LNCaP clone FGC (cell line): ENCODE results near the gene HAP1.

Experiments used
- DNase-seq: peaks from one replicate; pipeline ENCODE4 v3.0.0-alpha.2; 2011; ENCODE audit warnings: low read depth
- H3K4me3 ChIP-seq: 2 replicates; pipeline ENCODE4 v1.5.1; 2011; ENCODE audit warnings: mild to moderate bottlenecking, low read depth, low read length, control low read depth
- CTCF ChIP-seq: IDR thresholded peaks from 2 replicates; pipeline ENCODE4 v1.5.1; 2012; ENCODE audit warnings: mild to moderate bottlenecking; ENCODE audit not compliant: control insufficient read depth, insufficient read depth; ENCODE audit errors: extremely low read depth

The HAP1 gene

DNA sequence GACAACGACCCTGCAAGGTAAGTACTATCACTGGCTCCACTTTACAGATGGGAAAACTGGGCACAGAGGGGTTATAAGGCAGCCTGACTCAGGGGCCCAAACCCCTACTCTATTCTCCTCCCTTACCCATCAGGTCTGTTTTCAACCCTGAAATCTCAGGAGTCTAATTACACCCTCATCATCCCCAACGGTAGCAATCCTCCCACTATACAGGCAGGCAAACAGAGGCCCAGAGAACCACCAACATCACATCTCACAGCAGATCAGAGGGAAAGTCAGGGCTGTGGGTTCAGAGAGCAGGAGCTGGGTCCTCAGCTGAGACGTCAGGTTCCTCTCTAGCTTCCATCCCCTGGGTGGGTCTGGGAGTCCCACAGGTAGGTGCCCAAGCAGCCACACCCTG is 35.5 kb upstream of the HAP1 start:
- TF ChIP-seq CTCF = no peak
- H3K4me3 ChIP-seq = no peak overlapping the region
- no peak for DNase-seq

DNA sequence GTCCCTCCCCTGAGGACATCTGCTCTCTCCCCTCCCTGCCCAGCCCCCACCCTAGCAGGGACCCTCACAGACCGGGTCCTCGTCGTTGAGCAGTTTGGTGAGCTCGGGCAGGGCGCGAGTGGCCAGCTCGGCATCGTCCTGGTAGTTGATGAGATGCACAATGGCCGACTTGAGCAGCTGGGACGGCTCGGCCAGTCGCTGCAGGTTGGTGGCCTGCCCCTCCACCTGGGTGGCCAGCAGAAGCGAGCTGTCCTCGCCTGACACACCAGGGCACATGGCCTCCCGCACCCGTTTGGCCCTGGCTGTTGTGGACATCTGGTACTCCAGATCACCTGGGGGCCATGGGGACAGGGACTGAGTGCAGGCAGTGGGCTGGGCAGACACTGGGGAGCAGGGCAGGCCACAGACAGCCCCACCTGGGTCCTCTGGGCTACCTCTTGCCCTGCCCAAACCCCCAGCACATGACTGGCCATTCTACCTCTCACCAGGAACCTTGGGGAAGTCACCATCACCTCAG is 35.0 kb upstream of the HAP1 start:
- DNase-seq = no peak
- H3K4me3 ChIP-seq = no peak overlapping the region
- no peak for TF ChIP-seq CTCF

GRCh38 chr17:41768682-41769288 is 34.3 kb upstream of the HAP1 start:
- TF ChIP-seq CTCF = no peak
- H3K4me3 ChIP-seq = no peak overlapping the region
- no peak for DNase-seq

- no peak overlapping the region for H3K4me3 ChIP-seq
- TF ChIP-seq CTCF = no peak
- DNase-seq = no peak
Measured at GRCh38 chr17:41767324-41768042, 33.0 kb upstream of the HAP1 start.

DNA sequence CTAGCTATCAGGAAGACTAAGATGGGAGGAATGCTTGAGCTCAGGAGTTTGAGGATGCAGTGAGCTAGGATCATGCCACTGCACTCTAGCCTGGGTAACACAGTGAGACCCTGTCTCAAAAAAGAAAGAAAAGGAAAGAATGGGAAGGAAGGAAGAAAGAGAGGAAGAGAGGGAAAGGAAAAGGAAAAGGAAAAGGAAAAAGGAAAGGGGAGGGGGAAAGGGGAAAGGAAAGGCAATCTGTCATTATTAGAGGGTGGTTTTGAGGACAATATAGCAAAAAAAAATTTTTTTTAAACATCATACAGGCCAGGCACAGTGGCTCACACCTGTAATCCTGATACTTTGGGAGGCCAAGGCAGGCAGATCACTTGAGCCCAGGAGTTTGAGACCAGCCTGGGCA is 31.7 kb upstream of the HAP1 start:
- TF ChIP-seq CTCF = no peak
- DNase-seq = no peak
- H3K4me3 ChIP-seq = no peak overlapping the region

GRCh38 chr17:41763327-41763726 is 28.9 kb upstream of the HAP1 start:
- H3K4me3 ChIP-seq = no peak overlapping the region
- DNase-seq = no peak
- TF ChIP-seq CTCF = no peak
